Measurements from ENCODE around the gene SUGCT. TPM values are rescaled to one million over a fixed set of nuclear protein-coding genes. Genes with fewer than 3 reads are reported as not detected.
"Not testable (repeated sequence)": the region's sequence is repeated elsewhere in the genome, so short reads cannot be mapped to it uniquely, and the experiment has no call there.

SUGCT gene
- total and polyA plus RNA-seq, 8 donors: 0.73 to 1.9 (median 1.2) TPM

GRCh38 chr7:40612298-40612697 is 477.5 kb downstream of the SUGCT start:
- DNase-seq (no peak), FAIRE-seq (no peak), ATAC-seq (no peak)
- intact Hi-C loops (cut with DNase I): no loop called here
- no peak overlapping the region for H3K4me3 ChIP-seq
- no peaks in the 10 kb centered on the region for H3K27me3 ChIP-seq
- no peak overlapping the region for H3K27ac ChIP-seq
- no peak for TF ChIP-seq CTCF (IDR thresholded peaks at IDR 0.05)
- H3K36me3 ChIP-seq: no peaks in the 10 kb centered on the region
- 68 to 72% methylated on average over 2 of the region's 2 CpGs for WGBS, 2 donors
- H3K9me3 ChIP-seq: no peaks in the 10 kb centered on the region
- H3K4me1 ChIP-seq: no peaks in the 10 kb centered on the region

DNA sequence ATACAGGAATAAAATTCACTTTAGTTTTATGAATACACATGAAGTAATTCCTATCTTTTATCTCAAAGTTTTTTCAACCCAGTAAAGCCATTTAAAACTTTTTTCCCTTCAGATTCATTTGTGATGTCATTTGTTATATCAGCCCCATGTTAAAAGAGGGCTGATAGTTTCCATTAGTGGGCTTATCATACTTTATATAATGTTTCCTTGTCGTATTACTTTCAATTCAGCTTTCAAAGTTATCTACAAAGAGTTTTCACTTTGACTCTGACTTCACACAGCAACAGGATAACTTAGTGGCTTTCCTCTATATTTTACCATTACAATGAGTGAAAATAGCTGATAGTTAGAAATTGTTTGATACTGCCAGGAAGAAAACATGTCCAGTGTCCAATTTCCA is 484.8 kb downstream of the SUGCT start:
- Histone ChIP-seq H3K9me3 (no peaks in the 10 kb centered on the region), H3K27me3 (no peaks in the 10 kb centered on the region), H3K4me1 (peaks cover 0 to 4% (median 0%) of the 10 kb centered on the region in 3 donors), H3K4me3 (no peak overlapping the region), H3K36me3 (no peaks in the 10 kb centered on the region), H3K27ac (no peak overlapping the region)
- intact Hi-C loops (cut with DNase I): no loop called here
- no peak for ATAC-seq
- DNase-seq: no peak
- 53 to 66% methylated on average over 1 of the region's 1 CpG for WGBS, 2 donors
- FAIRE-seq: no peak
- no peak for TF ChIP-seq CTCF (IDR thresholded peaks at IDR 0.05)

GRCh38 chr7:40621592-40621998 is 486.8 kb downstream of the SUGCT start:
- Histone ChIP-seq H3K4me1 (peaks cover 0 to 4% (median 0%) of the 10 kb centered on the region in 3 donors), H3K9me3 (no peaks in the 10 kb centered on the region), H3K27me3 (no peaks in the 10 kb centered on the region), H3K36me3 (no peaks in the 10 kb centered on the region), H3K27ac (no peak overlapping the region), H3K4me3 (no peak overlapping the region)
- DNase-seq (no peak), ATAC-seq (no peak), FAIRE-seq (no peak)
- intact Hi-C loops (cut with DNase I): no loop called here
- 80 to 86% methylated on average over 4 of the region's 4 CpGs for whole genome bisulfite sequencing, 2 donors
- TF ChIP-seq CTCF (IDR thresholded peaks at IDR 0.05): no peak

GRCh38 chr7:40622941-40623501 is 488.2 kb downstream of the SUGCT start:
- FAIRE-seq: no peak
- intact Hi-C loops (cut with DNase I): no loop called here
- H3K27me3 ChIP-seq: no peaks in the 10 kb centered on the region
- no peak overlapping the region for H3K4me3 ChIP-seq
- no peaks in the 10 kb centered on the region for H3K9me3 ChIP-seq
- 46 to 52% methylated on average over 3 of the region's 3 CpGs for WGBS, 2 donors
- DNase-seq: no peak
- H3K27ac ChIP-seq: no peak overlapping the region
- ATAC-seq: peak in 2 of 4 donors; percentile 68 to 69
- no peaks in the 10 kb centered on the region for H3K36me3 ChIP-seq
- no peak for TF ChIP-seq CTCF (IDR thresholded peaks at IDR 0.05)
- H3K4me1 ChIP-seq: peaks cover 0 to 4% (median 0%) of the 10 kb centered on the region in 3 donors

- no peak overlapping the region for H3K4me3 ChIP-seq
- no peaks in the 10 kb centered on the region for H3K27me3 ChIP-seq
- intact Hi-C loops (cut with DNase I): no loop called here
- H3K36me3 ChIP-seq: no peaks in the 10 kb centered on the region
- FAIRE-seq (no peak), DNase-seq (no peak), ATAC-seq (no peak)
- H3K9me3 ChIP-seq: no peaks in the 10 kb centered on the region
- WGBS, 2 donors: 64 to 70% methylated on average over 2 of the region's 2 CpGs
- H3K27ac ChIP-seq: no peak overlapping the region
- no peak for TF ChIP-seq CTCF (IDR thresholded peaks at IDR 0.05)
- H3K4me1 ChIP-seq: peaks cover 0 to 4% (median 0%) of the 10 kb centered on the region in 3 donors
These were observed 489.1 kb downstream of the SUGCT start for GRCh38 chr7:40623863-40624262.

- H3K27me3 ChIP-seq; intact Hi-C loops (cut with DNase I); FAIRE-seq; DNase-seq; H3K4me1 ChIP-seq; H3K36me3 ChIP-seq; H3K4me3 ChIP-seq; ATAC-seq; H3K9me3 ChIP-seq; H3K27ac ChIP-seq: not testable (repeated sequence)
- WGBS, 2 donors: 97 to 100% methylated on average over 1 of the region's 1 CpG
These were observed 492.6 kb downstream of the SUGCT start for GRCh38 chr7:40627361-40627760.
